AG08395 (cell line): ENCODE measurements around the gene RAPGEF1.

Source experiments
- DNase-seq: peaks from one replicate; pipeline ENCODE4 v3.0.0; 2012; ENCODE audit warnings: mixed read lengths, low spot score

The RAPGEF1 gene

GRCh38 chr9:131529597-131530545, 210.0 kb downstream of the RAPGEF1 start:
- DNase-seq: no peak

- DNase-seq: no peak
Observed at GRCh38 chr9:131528886-131529505, 210.9 kb downstream of the RAPGEF1 start.

- no peak for DNase-seq
Observed at GRCh38 chr9:131528186-131528585, 211.7 kb downstream of the RAPGEF1 start.
